HG03439 (cell line): ENCODE results near the gene IFNGR2.

Experiments
- ATAC-seq: cut with Tn5 transposase; IDR thresholded peaks from one replicate; pipeline ENCODE4 v1.9.1; 2021; ENCODE audit warnings: mild to moderate bottlenecking, moderate library complexity; ENCODE audit not compliant: unreplicated experiment

Gene IFNGR2

GRCh38 chr21:33480481-33481103 is 77.4 kb downstream of the IFNGR2 start:
- no peak for ATAC-seq

GRCh38 chr21:33481314-33481943 is 78.2 kb downstream of the IFNGR2 start:
- ATAC-seq, result no peak
